Measurements from ENCODE around the gene LTBP4.

The LTBP4 gene

DNA sequence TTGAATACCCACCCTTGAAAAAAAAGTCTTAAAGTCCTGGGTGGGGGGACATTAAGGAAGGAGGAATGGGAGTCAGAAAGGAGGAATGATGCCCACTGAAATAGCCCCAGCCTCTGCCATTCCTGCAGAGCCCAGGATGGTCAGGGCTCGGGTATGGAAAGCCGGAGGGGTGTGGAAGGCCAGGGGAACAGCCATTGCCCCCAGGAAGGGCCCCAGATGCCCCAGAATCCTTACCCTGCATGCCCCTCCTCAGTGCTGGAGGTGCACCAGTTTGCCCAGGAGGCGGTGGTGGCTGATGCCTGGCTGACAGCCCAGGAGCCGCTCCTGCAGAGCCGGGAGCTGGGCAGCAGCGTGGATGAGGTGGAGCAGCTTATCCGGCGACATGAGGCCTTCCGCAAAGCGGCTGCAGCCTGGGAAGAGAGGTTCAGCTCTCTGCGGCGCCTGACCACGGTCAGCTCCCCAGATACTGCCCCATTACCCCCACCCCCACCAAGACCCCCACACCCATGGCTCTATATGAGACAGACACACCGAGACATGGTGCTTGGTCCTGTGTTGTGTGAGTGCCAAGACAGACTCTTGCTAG is 35.2 kb upstream of the LTBP4 start:
- in situ Hi-C loops (cut with MboI; ENCODE audit: low sequenced_read_pairs, unreplicated experiment): no loop called here

DNA sequence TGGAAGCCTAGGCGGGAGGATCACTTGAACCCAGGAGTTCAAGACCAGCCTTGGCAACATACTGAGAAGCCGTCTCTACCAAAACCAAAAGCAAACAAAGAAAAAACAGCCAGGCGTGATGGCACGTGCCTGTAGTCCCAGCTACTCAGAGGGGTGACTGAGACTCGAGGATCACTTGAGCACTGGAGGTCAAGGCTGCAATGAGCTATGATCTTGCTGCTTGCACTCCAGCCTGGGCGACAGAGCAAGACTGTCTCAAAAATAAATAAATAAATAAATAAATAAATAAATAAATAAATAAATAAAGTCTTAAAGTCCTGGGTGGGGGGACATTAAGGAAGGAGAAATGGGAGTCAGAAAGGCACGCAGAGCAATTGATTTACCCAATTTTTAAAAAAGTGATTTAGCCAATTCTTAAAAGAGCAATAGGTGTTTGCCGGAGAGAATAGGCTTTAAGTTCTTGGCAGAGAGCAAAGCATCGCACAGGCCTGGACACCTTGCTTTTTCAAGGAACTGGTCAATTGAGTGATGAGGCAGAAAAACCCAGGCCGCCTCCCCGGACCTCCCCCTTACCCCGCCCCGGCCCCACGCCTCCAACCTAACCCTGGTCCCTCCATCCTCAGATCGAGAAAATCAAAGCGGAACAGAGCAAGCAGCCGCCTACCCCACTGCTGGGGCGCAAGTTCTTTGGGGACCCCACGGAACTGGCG is 34.0 kb upstream of the LTBP4 start:
- in situ Hi-C loops (cut with MboI; ENCODE audit: low sequenced_read_pairs, unreplicated experiment): no loop called here
- TF ChIP-seq, protein P1, sequence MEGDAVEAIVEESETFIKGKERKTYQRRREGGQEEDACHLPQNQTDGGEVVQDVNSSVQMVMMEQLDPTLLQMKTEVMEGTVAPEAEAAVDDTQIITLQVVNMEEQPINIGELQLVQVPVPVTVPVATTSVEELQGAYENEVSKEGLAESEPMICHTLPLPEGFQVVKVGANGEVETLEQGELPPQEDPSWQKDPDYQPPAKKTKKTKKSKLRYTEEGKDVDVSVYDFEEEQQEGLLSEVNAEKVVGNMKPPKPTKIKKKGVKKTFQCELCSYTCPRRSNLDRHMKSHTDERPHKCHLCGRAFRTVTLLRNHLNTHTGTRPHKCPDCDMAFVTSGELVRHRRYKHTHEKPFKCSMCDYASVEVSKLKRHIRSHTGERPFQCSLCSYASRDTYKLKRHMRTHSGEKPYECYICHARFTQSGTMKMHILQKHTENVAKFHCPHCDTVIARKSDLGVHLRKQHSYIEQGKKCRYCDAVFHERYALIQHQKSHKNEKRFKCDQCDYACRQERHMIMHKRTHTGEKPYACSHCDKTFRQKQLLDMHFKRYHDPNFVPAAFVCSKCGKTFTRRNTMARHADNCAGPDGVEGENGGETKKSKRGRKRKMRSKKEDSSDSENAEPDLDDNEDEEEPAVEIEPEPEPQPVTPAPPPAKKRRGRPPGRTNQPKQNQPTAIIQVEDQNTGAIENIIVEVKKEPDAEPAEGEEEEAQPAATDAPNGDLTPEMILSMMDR (IDR thresholded peaks at IDR 0.05; ENCODE audit: borderline replicate concordance, control extremely low read depth, extremely low read depth, insufficient read depth, missing control alignments): no peak
- peak; percentile 67 for DNase-seq (ENCODE audit: low spot score)

More for the DNA sequence above, 35.2 kb upstream of the LTBP4 start:
- no peak for DNase-seq (ENCODE audit: low spot score)
- TF ChIP-seq, protein P1 (IDR thresholded peaks at IDR 0.05; ENCODE audit: borderline replicate concordance, control extremely low read depth, extremely low read depth, insufficient read depth, missing control alignments): no peak

DNA sequence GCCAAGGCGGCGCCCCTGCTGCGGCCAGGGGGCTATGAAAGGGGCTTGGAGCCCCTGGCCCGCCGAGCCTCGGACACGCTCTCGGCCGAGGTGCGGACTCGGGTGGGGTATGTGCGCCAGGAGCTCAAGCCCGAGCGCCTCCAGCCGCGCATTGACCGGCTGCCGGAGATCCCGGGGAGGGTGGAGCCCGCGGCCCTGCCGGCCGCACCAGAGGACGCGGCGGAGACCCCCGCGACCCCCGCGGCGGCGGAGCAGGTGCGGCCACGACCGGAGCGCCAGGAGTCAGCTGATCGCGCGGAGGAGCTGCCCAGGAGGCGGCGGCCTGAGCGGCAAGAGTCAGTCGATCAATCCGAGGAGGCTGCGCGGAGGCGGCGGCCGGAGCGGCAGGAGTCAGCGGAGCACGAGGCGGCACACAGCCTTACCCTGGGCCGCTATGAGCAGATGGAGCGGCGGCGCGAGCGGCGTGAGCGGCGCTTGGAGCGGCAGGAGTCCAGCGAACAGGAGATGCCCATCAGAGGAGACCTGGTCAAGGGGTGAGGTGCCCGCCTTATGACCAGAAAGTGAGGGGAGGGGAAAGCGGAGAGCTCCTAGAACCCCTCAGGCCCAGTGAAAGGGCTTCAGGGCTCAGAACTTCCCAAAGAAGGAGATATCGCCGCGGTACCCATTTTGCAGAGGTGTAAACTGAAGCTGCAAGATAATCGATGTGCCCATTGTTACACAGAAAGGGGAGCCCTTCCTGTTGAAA is 33.2 kb upstream of the LTBP4 start:
- DNase-seq (ENCODE audit: low spot score): no peak
- TF ChIP-seq, protein P1 (IDR thresholded peaks at IDR 0.05; ENCODE audit: borderline replicate concordance, control extremely low read depth, extremely low read depth, insufficient read depth, missing control alignments): no peak
- in situ Hi-C loops (cut with MboI; ENCODE audit: low sequenced_read_pairs, unreplicated experiment): no loop called here

DNA sequence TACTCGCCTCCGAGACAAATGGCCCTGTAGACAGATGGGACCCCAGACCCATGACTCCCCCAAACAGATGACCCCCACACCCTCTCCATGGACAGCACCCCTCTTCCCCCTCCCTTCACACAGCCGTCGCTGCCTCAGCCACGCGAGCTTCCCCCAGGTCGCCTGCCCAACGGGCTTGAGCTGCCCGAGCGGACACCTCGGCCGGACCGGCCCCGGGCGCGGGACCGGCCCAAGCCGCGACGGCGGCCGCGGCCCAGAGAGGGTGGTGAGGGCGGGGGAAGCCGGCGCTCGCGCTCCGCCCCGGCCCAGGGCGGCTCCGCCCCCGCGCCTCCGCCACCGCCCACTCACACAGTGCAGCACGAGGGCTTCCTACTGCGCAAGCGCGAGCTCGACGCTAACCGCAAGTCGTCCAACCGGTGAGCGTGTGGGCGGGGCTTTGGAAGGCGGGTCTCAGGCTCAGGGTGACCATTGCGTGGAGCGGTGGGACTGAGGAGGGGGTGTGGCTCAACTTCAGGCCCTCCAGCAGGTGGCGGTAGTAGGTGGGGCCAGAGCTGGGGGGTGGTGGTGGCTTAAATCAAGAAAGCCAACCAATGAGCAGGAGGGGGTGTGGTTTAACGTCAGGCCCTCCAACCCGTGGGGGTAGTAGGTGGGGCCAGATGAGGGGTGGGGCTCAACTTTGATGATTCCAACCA is 30.7 kb upstream of the LTBP4 start:
- in situ Hi-C loops (cut with MboI; ENCODE audit: low sequenced_read_pairs, unreplicated experiment): no loop called here
- TF ChIP-seq, protein P1 (IDR thresholded peaks at IDR 0.05; ENCODE audit: borderline replicate concordance, control extremely low read depth, extremely low read depth, insufficient read depth, missing control alignments): peak; percentile 32

DNA sequence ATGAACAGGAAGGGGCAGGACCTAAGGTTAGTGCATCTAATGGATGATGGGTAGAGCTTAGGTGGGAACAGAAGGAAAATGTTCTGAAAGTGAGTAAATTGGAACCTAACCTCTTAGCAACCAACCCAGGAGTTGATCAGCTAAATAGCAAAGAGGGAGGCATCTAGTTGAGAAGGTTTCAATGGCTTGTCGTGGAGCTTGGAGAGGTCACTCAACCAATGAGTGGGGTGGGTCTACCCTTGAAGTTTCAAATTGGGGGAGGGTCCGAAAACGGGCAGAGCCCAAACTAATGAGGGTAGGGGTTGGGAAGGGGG is 30.2 kb upstream of the LTBP4 start:
- in situ Hi-C loops (cut with MboI; ENCODE audit: low sequenced_read_pairs, unreplicated experiment): no loop called here
- no peak for DNase-seq (ENCODE audit: low spot score)
- TF ChIP-seq, protein P1 (IDR thresholded peaks at IDR 0.05; ENCODE audit: borderline replicate concordance, control extremely low read depth, extremely low read depth, insufficient read depth, missing control alignments): no peak

More for the DNA sequence above, 30.7 kb upstream of the LTBP4 start:
- peak; percentile 99 for DNase-seq (ENCODE audit: low spot score)

DNA sequence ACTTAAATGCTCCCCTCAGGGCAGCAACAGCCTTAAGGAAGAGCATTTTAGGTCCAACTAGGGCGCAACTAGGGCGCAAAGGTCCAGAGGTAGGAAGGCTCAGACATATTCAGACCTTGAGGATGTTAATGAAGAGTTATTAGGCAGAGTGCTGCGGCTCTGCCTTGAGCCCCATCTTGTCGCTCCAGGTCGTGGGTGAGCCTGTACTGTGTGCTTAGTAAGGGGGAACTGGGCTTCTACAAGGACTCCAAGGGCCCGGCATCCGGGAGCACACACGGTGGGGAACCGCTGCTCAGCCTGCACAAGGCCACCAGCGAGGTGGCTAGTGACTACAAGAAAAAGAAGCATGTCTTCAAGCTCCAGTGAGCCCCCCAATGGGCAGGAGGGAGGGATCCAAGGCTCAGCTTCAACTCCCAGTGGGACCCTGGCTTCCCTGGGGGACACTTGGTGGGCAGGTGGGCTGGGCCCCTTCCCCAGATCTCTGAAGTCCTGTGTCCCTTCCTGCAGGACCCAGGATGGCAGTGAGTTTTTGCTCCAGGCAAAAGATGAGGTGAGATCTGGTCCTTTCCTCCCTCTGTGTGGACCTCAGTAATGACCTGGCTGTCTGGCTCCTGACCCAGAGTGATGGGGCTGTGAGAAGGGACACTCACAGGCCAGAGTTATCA is 29.2 kb upstream of the LTBP4 start:
- TF ChIP-seq, protein P1 (IDR thresholded peaks at IDR 0.05; ENCODE audit: borderline replicate concordance, control extremely low read depth, extremely low read depth, insufficient read depth, missing control alignments): no peak
- in situ Hi-C loops (cut with MboI; ENCODE audit: low sequenced_read_pairs, unreplicated experiment): no loop called here

More for the DNA sequence above, 29.2 kb upstream of the LTBP4 start:
- DNase-seq (ENCODE audit: low spot score): no peak

Data from GM13976 (cell line).